Measurements from ENCODE around the gene ACSS1. TPM values are rescaled to one million over a fixed set of nuclear protein-coding genes. Genes with fewer than 3 reads are reported as not detected.

ACSS1 gene
- total and polyA plus RNA-seq, 2 of the 8 experiments (the other 6 are each of a cell fraction or from before 2014, with no cell fraction given) = 2.6 to 3.4 TPM

GRCh38 chr20:24958506-24959385, 99.2 kb downstream of the ACSS1 start:
- Histone ChIP-seq H3K18ac (ENCODE audit: extremely low read depth, low read length) (no peak overlapping the region), H2BK120ac (replicated peaks; ENCODE audit: low read depth, low read length) (no peak overlapping the region), H3K27me3 (replicated peaks in 1 of 4; ENCODE audit: control insufficient read depth in 3 of 4, extremely low read depth in 1 of 4, insufficient read depth in 3 of 4, low read length in 3 of 4) (no peaks in the 10 kb centered on the region), H2BK20ac (ENCODE audit: low read length) (no peak overlapping the region), H3K79me1 (ENCODE audit: low read depth, low read length) (no peaks in the 10 kb centered on the region), H2BK5ac (ENCODE audit: low read depth, low read length) (no peak overlapping the region), H3K27ac (ENCODE audit: low read depth, low read length) (no peak overlapping the region), H3K79me2 (ENCODE audit: control insufficient read depth in 1 of 2, insufficient read depth in 2 of 2, low read length in 2 of 2) (no peaks in the 10 kb centered on the region), H4K20me1 (replicated peaks in 1 of 2; ENCODE audit: control insufficient read depth in 1 of 2, insufficient read depth in 2 of 2, low read length in 2 of 2) (peaks cover 0 to 2% of the 10 kb centered on the region in 2 experiments), H4K5ac (ENCODE audit: insufficient read length, low read depth, low read length) (no peak overlapping the region), H3K9ac (replicated peaks in 1 of 4; ENCODE audit: extremely low read depth in 1 of 4, low read depth in 3 of 4, low read length in 3 of 4) (no peak overlapping the region), H3K14ac (ENCODE audit: insufficient read length) (no peak overlapping the region), H3K56ac (replicated peaks; ENCODE audit: insufficient read length, low read depth, low read length) (no peak overlapping the region), H3K4me1 (replicated peaks in 1 of 4; ENCODE audit: control insufficient read depth in 3 of 4, insufficient read depth in 4 of 4, low read length in 3 of 4) (peaks cover 0 to 2% (median 0%) of the 10 kb centered on the region in 4 experiments; a peak in 1 of 7 replicates), H3K4ac (replicated peaks; ENCODE audit: insufficient read length, low read depth, low read length) (no peak overlapping the region), H2AFZ (ENCODE audit: low read length) (no peak overlapping the region), H2BK15ac (ENCODE audit: low read length) (no peak overlapping the region), H3K23me2 (ENCODE audit: low read depth, low read length) (no peaks in the 10 kb centered on the region), H2BK12ac (ENCODE audit: low read depth, low read length) (no peak overlapping the region), H3K9me3 (ENCODE audit: insufficient read depth in 2 of 2, low read depth in 1 of 2, low read length in 1 of 2) (no peaks in the 10 kb centered on the region), H4K91ac (replicated peaks; ENCODE audit: insufficient read length, low read length) (no peak overlapping the region), H3K23ac (ENCODE audit: insufficient read length) (no peak overlapping the region), H3K36me3 (ENCODE audit: control insufficient read depth in 2 of 4, insufficient read depth in 4 of 4, low read length in 3 of 4) (peaks cover 0 to 10% (median 7%) of the 10 kb centered on the region in 4 experiments; a peak in 5 of 8 replicates), H3K4me3 (ENCODE audit: extremely low read depth in 1 of 4, insufficient read depth in 2 of 4, low read depth in 3 of 4, low read length in 4 of 4) (no peak overlapping the region), H4K8ac (ENCODE audit: extremely low read depth, insufficient read depth, low read length) (no peak overlapping the region), H3K4me2 (ENCODE audit: insufficient read depth in 1 of 2, low read depth in 2 of 2, low read length in 2 of 2) (no peak overlapping the region), H2AK5ac (ENCODE audit: low read depth, low read length) (no peak overlapping the region)
- CTCF ChIA-PET (ENCODE audit: partially characterized antibody) = no interaction called here
- TF ChIP-seq RXRA (IDR thresholded peaks at IDR 0.05; ENCODE audit: insufficient read depth, low read depth, low read length) = no peak
- no peak for TF ChIP-seq POLR2A (IDR thresholded peaks at IDR 0.05; ENCODE audit: control extremely low read depth in 1 of 2, low read depth in 2 of 2, low read length in 2 of 2)
- TF ChIP-seq KDM1A (IDR thresholded peaks at IDR 0.05; ENCODE audit: borderline replicate concordance, low read length) = no peak
- no peak for TF ChIP-seq CHD1 (IDR thresholded peaks at IDR 0.05; ENCODE audit: low read depth, low read length)
- no peak for TF ChIP-seq EP300 (IDR thresholded peaks at IDR 0.05; ENCODE audit: borderline replicate concordance in 1 of 2, low read depth in 2 of 2, low read length in 2 of 2)
- TF ChIP-seq NANOG (IDR thresholded peaks at IDR 0.05; ENCODE audit: insufficient read depth, low read depth, low read length, poor library complexity, severe bottlenecking) = no peak
- no peak for TF ChIP-seq SP4 (IDR thresholded peaks at IDR 0.05; ENCODE audit: low read length)
- no peak for TF ChIP-seq POLR2AphosphoS5 (IDR thresholded peaks at IDR 0.05; ENCODE audit: low read depth, low read length)
- TF ChIP-seq TAF1 (IDR thresholded peaks at IDR 0.05; ENCODE audit: low read depth, low read length) = no peak
- no peak for TF ChIP-seq SUZ12 (IDR thresholded peaks at IDR 0.05; ENCODE audit: low read length)
- TF ChIP-seq CREB1 (IDR thresholded peaks at IDR 0.05) = no peak
- TF ChIP-seq RFX5 (IDR thresholded peaks at IDR 0.05; ENCODE audit: borderline replicate concordance, low read depth, low read length) = no peak
- TF ChIP-seq BACH1 (IDR thresholded peaks at IDR 0.05; ENCODE audit: low read length) = no peak
- FAIRE-seq = no peak
- 89% methylated on average over 17 of the region's 20 CpGs; no CpG with 5 or more reads in 1 of the 2 experiments for WGBS, 2 experiments (ENCODE audit: extremely low coverage in 1 of 2, insufficient coverage in 1 of 2, insufficient read length in 1 of 2, insufficient replicate concordance in 2 of 2, low coverage in 1 of 2, low lambda C conversion rate in 2 of 2, missing lambda C conversion rate in 1 of 2)
- DNase-seq (ENCODE audit: low read depth in 1 of 2, low spot score in 2 of 2) = no peak
- POLR2A ChIA-PET (ENCODE audit: partially characterized antibody) = no interaction called here
